ENCODE results near the gene KIAA2012.

- TF ChIP-seq ATF3 (IDR thresholded peaks at IDR 0.05), result no peak
- TF ChIP-seq CTCF (IDR thresholded peaks at IDR 0.05; ENCODE audit: low read depth, low read length, missing input control), result no peak
- TF ChIP-seq EGR1 (IDR thresholded peaks at IDR 0.05; ENCODE audit: low read depth in 2 of 2), result no peak
- no peak for TF ChIP-seq YY1 (IDR thresholded peaks at IDR 0.05)
These were observed 32.8 kb upstream of the KIAA2012 start for GRCh38 chr2:202040079-202040844.
